Embryonic facial prominence (tissue), 1 donor: ENCODE results near the gene TRA2A.
"Not testable (repeated sequence)": the region's sequence is repeated elsewhere in the genome, so short reads cannot be mapped to it uniquely, and the experiment has no call there.

Experiments
- DNase-seq: peaks from one replicate; pipeline ENCODE4 v3.0.0-alpha.2; 2016; ENCODE audit errors: extremely low spot score

TRA2A gene

GRCh38 chr7:23494009-23494408 lies 37.8 kb downstream of the TRA2A start:
- no peak for DNase-seq

GRCh38 chr7:23491502-23491901 lies 40.3 kb downstream of the TRA2A start:
- no peak for DNase-seq

- no peak for DNase-seq
Measured at GRCh38 chr7:23490357-23491135, 41.2 kb downstream of the TRA2A start.

GRCh38 chr7:23488714-23489113 lies 43.1 kb downstream of the TRA2A start:
- DNase-seq = not testable (repeated sequence)

GRCh38 chr7:23487670-23488069 lies 44.1 kb downstream of the TRA2A start:
- DNase-seq = no peak

GRCh38 chr7:23486002-23486773 lies 45.6 kb downstream of the TRA2A start:
- no peak for DNase-seq

- DNase-seq = no peak
Measured at GRCh38 chr7:23482686-23483085, 49.1 kb downstream of the TRA2A start.

- DNase-seq = no peak
Measured at GRCh38 chr7:23477962-23478866, 53.6 kb downstream of the TRA2A start.

- no peak for DNase-seq
Measured at GRCh38 chr7:23477157-23477499, 54.7 kb downstream of the TRA2A start.

- DNase-seq = no peak
Measured at GRCh38 chr7:23476286-23477156, 55.3 kb downstream of the TRA2A start.

- no peak for DNase-seq
Measured at GRCh38 chr7:23475576-23475839, 56.3 kb downstream of the TRA2A start.

- DNase-seq = no peak
Measured at GRCh38 chr7:23474829-23475575, 56.8 kb downstream of the TRA2A start.

- peak; percentile 93 for DNase-seq
Measured at GRCh38 chr7:23474094-23474828, 57.5 kb downstream of the TRA2A start.

- no peak for DNase-seq
Measured at GRCh38 chr7:23473844-23474093, 58.0 kb downstream of the TRA2A start.

GRCh38 chr7:23472956-23473843 lies 58.6 kb downstream of the TRA2A start:
- no peak for DNase-seq

- DNase-seq = no peak
Measured at GRCh38 chr7:23472556-23472955, 59.2 kb downstream of the TRA2A start.

- DNase-seq = no peak
Measured at GRCh38 chr7:23472046-23472445, 59.7 kb downstream of the TRA2A start.

- peak; percentile 81 for DNase-seq
Measured at GRCh38 chr7:23471106-23471859, 60.5 kb downstream of the TRA2A start.
